ENCODE results near the gene RPUSD3. TPM values are rescaled to one million over a fixed set of nuclear protein-coding genes. Genes with fewer than 3 reads are reported as not detected.
"Not testable (repeated sequence)": the region's sequence is repeated elsewhere in the genome, so short reads cannot be mapped to it uniquely, and the experiment has no call there.

RPUSD3 gene
- total and polyA plus RNA-seq, 8 donors = 12.4 to 20.6 (median 16.3) TPM

DNA sequence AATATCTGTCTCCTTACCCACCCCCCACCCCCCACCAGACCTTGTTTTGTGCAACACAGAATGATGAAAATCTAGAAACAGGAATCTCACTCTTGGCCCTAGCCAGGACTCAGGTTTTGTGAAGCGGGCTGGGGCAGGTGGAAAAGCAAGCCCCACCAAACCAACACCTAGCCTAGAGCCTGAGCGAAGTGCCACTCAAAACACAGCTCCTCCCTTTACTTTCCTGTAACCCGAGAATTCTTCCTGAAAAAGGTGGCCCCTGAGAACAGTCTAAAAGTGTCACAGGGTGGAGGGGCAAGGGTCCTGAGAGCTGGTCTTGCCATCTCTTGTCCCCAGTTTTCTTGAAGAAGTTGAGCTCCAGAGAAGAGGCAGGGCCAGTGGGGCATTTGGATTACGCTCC, 17.4 kb upstream of the RPUSD3 start:
- ATAC-seq (no peak), DNase-seq (no peak), FAIRE-seq (no peak)
- H3K4me1 ChIP-seq = no peaks in the 10 kb centered on the region
- intact Hi-C loops (cut with DNase I) = no loop called here
- no peaks in the 10 kb centered on the region for H3K9me3 ChIP-seq
- WGBS, 2 donors = 84 to 92% methylated on average over 4 of the region's 4 CpGs
- H3K27ac ChIP-seq = no peak overlapping the region
- H3K36me3 ChIP-seq = no peaks in the 10 kb centered on the region
- TF ChIP-seq, protein P1, sequence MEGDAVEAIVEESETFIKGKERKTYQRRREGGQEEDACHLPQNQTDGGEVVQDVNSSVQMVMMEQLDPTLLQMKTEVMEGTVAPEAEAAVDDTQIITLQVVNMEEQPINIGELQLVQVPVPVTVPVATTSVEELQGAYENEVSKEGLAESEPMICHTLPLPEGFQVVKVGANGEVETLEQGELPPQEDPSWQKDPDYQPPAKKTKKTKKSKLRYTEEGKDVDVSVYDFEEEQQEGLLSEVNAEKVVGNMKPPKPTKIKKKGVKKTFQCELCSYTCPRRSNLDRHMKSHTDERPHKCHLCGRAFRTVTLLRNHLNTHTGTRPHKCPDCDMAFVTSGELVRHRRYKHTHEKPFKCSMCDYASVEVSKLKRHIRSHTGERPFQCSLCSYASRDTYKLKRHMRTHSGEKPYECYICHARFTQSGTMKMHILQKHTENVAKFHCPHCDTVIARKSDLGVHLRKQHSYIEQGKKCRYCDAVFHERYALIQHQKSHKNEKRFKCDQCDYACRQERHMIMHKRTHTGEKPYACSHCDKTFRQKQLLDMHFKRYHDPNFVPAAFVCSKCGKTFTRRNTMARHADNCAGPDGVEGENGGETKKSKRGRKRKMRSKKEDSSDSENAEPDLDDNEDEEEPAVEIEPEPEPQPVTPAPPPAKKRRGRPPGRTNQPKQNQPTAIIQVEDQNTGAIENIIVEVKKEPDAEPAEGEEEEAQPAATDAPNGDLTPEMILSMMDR (IDR thresholded peaks at IDR 0.05) = no peak
- no peak overlapping the region for H3K4me3 ChIP-seq
- H3K27me3 ChIP-seq = no peaks in the 10 kb centered on the region

DNA sequence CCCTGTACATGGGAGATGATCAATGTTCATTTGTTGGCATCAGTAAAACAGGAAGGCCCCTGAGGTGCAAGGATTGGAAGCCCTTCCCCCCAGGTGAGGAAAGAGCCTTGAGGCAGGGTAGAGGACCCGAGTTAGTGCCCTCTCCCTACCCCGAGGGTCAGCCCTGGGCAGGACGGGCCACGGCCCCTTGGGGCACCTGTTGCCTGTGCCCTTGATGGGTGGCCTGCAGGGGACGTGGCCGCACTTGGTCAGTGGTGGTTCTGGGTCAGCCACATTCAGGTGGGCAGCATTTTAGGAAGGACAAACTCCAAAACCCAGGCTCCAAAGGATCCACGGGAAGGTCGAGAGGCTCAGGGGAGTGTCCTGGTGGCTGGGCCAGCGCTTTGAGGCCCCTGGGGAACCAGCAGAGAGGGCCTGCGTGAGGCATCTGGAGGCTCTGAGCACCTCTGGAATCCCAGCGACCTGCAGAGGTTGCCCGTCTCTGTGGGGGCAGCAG, 15.8 kb upstream of the RPUSD3 start:
- TF ChIP-seq, protein P1 (IDR thresholded peaks at IDR 0.05) = no peak
- H3K4me1 ChIP-seq = no peaks in the 10 kb centered on the region
- H3K36me3 ChIP-seq = no peaks in the 10 kb centered on the region
- H3K9me3 ChIP-seq = no peaks in the 10 kb centered on the region
- FAIRE-seq (no peak), DNase-seq (no peak), ATAC-seq (no peak)
- no peak overlapping the region for H3K4me3 ChIP-seq
- 71 to 75% methylated on average over 12 of the region's 12 CpGs for WGBS, 2 donors
- no peak overlapping the region for H3K27ac ChIP-seq
- H3K27me3 ChIP-seq = no peaks in the 10 kb centered on the region
- intact Hi-C loops (cut with DNase I) = no loop called here

DNA sequence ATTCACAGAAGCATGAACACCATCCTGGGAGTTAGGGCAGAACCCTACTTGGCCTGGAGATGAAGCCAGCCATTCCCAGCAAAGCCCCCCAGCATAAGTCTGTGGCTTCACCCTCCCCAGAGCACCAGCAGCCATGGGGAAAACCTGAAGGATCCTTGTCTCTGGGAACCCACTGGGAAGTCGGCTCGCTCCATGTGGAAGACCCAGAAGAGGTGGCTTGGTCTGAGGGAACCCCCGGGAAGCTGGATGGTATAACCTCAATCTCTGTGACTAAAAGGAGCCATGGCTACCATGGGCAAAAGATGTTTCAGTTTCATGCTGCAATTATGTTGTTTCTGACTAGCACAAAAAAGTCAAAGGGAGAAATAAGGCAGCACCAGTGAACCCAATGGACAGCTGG, 11.8 kb upstream of the RPUSD3 start:
- intact Hi-C loops (cut with DNase I) = no loop called here
- FAIRE-seq = no peak
- Histone ChIP-seq H3K9me3 (no peaks in the 10 kb centered on the region), H3K36me3 (no peaks in the 10 kb centered on the region), H3K4me1 (no peaks in the 10 kb centered on the region), H3K27me3 (no peaks in the 10 kb centered on the region), H3K27ac (no peak overlapping the region), H3K4me3 (no peak overlapping the region)
- TF ChIP-seq, protein P1 (IDR thresholded peaks at IDR 0.05) = no peak
- ATAC-seq = no peak
- 87 to 97% methylated on average over 3 of the region's 3 CpGs for WGBS, 2 donors
- no peak for DNase-seq

DNA sequence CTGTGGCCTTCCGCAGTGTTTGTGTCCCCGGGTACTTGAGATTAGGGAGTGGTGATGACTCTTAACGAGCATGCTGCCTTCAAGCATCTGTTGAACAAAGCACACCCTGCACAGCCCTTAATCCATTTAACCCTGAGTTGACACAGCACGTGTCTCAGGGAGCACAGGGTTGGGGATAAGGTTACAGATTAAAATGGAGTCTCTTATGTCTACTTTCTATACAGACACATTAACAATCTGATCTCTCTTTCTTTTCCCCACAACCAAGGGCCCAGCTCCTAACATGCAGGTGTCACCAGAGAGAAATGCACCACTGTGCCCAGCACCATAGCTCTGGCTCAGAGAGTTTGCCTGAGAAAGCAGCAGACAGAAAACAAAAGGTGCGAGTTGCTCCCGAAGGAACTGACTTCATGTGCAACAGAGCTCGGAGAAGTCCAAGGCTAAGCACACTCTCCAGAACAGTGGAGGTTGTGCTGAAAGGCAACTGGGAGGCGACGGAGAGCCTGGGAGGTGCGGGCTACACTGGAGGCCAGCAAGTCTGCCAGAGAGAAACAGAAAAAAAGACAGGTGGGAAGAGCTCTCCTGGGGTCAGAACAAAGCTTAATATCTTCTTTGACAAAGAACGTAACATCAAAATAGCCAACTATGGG, 10.6 kb upstream of the RPUSD3 start:
- DNase-seq; ATAC-seq; intact Hi-C loops (cut with DNase I); H3K36me3 ChIP-seq; H3K27me3 ChIP-seq; H3K4me1 ChIP-seq; H3K4me3 ChIP-seq; H3K27ac ChIP-seq; FAIRE-seq; H3K9me3 ChIP-seq: not testable (repeated sequence)
- WGBS, 2 donors = 67 to 71% methylated on average over 11 of the region's 11 CpGs

DNA sequence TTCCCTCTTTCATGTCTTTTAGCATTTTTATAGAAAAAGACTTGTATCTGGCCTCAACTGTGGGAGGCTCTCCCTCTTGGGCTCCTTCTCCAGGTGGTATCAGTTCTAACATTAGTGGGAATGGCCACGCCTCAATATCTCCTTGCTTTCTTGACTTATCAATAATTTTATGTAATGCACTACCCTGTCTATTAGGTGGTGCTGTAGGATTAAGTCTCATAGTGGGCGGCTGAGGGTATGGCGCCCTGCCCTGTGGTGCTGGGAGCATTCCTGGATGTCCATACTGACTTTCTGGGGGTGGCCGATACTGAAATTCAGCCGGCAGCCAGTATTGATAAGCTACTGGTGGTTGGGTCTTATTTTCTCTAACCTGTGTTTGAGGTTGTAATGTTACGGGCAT, 8.7 kb upstream of the RPUSD3 start:
- Histone ChIP-seq H3K36me3 (no peaks in the 10 kb centered on the region), H3K9me3 (no peaks in the 10 kb centered on the region), H3K27me3 (no peaks in the 10 kb centered on the region), H3K4me3 (no peak overlapping the region), H3K27ac (no peak overlapping the region), H3K4me1 (no peaks in the 10 kb centered on the region)
- DNase-seq (no peak), ATAC-seq (no peak), FAIRE-seq (no peak)
- WGBS, 2 donors = 74 to 94% methylated on average over 6 of the region's 6 CpGs
- intact Hi-C loops (cut with DNase I) = no loop called here
- TF ChIP-seq, protein P1 (IDR thresholded peaks at IDR 0.05) = no peak

DNA sequence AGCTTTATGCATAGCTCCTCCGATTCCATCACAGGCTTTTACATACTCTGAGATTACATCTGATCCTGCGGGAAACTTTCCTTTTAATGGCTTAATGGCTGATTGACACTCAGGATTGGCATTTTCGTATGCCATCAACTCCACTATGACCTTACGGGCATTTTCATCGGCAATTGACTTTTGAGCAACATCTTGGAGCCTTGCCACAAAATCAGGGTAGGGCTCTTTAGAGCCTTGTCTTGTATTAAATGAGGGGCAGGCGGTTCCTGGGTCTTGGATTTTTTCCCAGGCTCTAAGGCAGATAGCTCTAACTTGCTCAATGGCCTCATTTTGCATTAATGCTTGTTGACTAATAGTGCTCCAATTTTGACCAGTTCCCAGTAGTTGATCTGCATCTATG, 8.1 kb upstream of the RPUSD3 start:
- H3K4me1 ChIP-seq; H3K36me3 ChIP-seq; DNase-seq; FAIRE-seq; H3K27me3 ChIP-seq; H3K9me3 ChIP-seq; intact Hi-C loops (cut with DNase I); ATAC-seq; H3K4me3 ChIP-seq; H3K27ac ChIP-seq: not testable (repeated sequence)
- 40 to 51% methylated on average over 6 of the region's 6 CpGs for WGBS, 2 donors

DNA sequence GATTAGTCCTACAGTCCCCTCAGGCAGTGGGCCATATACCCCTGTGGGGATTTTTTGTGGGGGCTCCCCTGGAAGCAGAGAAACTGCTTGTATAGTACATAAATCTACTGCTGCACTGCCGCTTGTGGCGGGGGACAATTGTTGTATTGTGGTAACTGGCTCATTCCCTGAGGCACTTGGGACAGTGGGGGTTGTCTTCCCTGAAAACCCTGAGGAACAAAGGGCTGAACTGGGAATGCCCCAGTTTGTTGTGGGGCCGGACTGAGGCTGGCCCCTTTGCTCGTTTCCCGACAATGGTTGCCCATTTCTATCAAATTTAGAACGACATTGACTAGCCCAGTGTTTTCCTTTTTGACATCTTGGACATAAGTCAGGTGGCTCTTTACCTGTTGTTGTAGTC, 7.6 kb upstream of the RPUSD3 start:
- FAIRE-seq; intact Hi-C loops (cut with DNase I); H3K36me3 ChIP-seq; H3K4me1 ChIP-seq; ATAC-seq; H3K27me3 ChIP-seq; H3K9me3 ChIP-seq; DNase-seq; H3K27ac ChIP-seq; H3K4me3 ChIP-seq: not testable (repeated sequence)
- WGBS, 2 donors = 69 to 79% methylated on average over 6 of the region's 6 CpGs

Data from pancreas (tissue), 10 donors.